AG04449 (cell line): ENCODE measurements around the gene DCHS1.

Experiments
- CTCF ChIA-PET: fragments of 350-600 bp; formaldehyde crosslinking; extraction: SDS; loops from one replicate; lab custom pipeline; 2021; ENCODE audit warnings: antibody characterized with exemption; lab: Yijun Ruan, JAX
- POLR2A ChIA-PET: fragments of 400-600, 350-600 bp; formaldehyde crosslinking; extraction: SDS; loops from one replicate; lab custom pipeline; 2020; ENCODE audit warnings: antibody characterized with exemption, inconsistent platforms; lab: Yijun Ruan, JAX
- DNase-seq: peaks from one replicate; pipeline ENCODE4 v3.0.0-alpha.2; 2010; ENCODE audit warnings: low read depth, low spot score
- H3K4me3 ChIP-seq: 2 replicates; pipeline ENCODE4 v1.5.1; 2011; ENCODE audit warnings: low read depth, mild to moderate bottlenecking, control low read depth, low read length
- CTCF ChIP-seq: IDR thresholded peaks from one replicate; pipeline ENCODE4 v1.5.1; 2011; ENCODE audit warnings: mild to moderate bottlenecking, moderate library complexity, low read length, control low read depth, inconsistent platforms; ENCODE audit not compliant: insufficient read depth; ENCODE audit errors: missing control alignments

DCHS1 gene

DNA sequence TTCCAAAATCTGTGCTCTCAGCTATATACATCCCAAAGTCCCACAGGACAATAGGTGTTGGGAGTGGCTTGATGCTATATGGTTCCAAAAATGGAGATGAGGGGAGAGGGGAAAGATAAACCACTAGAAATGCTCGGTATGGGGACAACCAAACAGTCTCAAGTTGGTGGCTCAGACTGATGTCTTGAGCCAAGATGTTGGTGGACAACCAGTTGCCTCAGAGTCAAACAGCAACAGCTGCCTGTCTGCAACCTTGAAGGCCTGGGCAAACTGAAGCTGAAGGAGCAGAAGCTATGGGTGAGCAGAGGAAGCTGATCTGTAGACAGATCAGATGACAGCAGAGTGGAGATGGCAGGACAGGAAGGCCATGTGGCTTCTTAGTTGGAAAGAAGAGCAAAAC lies 56.2 kb downstream of the DCHS1 start:
- no peak for DNase-seq

GRCh38 chr11:6598555-6598954 lies 57.1 kb downstream of the DCHS1 start:
- DNase-seq, result no peak
- TF ChIP-seq CTCF, result no peak
- POLR2A ChIA-PET, result no interaction called here
- CTCF ChIA-PET, result interaction anchor here (0.8 to 1.6 kb wide), 3 partner anchors 65 to 221 kb away, joined by 3 to 4 read pairs (median 3); no protein-coding TSS in a partner anchor
- H3K4me3 ChIP-seq, result no peak overlapping the region

More for the DNA sequence above, 56.2 kb downstream of the DCHS1 start:
- no peak overlapping the region for H3K4me3 ChIP-seq
- ChIA-PET POLR2A (no interaction called here), CTCF (interaction anchor here (1.1 to 1.6 kb wide), 2 partner anchors 66 to 75 kb away, joined by 3 to 4 read pairs; no protein-coding TSS in a partner anchor)
- TF ChIP-seq CTCF, result no peak

DNA sequence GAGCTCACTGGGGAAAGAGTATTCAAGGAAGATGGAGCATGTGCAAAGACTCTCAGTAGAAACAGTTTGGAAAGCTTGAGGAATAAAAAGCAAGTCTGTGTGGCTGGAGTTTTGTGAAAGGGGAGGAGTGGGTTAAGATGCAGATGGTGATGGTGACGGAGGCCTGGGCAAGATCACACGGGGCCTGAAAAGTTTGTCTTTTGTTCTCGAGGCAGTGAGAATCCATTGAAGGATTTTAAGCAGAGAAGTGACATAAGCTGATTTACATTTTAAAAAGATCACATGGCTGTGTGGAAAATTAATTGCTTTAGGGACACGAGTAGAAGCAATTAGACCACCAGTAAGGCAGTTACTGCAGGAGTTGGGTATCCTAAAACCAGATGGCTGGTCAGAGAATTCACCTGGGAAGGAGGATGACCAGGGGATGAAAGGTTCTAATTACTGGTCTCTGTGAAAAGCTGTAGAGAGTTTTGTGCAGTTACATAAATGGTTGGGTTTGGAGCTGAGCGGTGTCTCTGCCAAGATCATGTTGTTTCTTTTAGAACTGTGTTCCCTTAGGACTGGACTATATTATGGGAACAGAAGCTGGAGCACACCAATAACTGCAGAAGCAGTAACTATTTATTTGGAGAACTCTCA lies 59.3 kb downstream of the DCHS1 start:
- CTCF ChIA-PET, result interaction anchor here (0.8 to 1.6 kb wide), 5 partner anchors 9 to 88 kb away, joined by 3 to 4 read pairs (median 3); no protein-coding TSS in a partner anchor
- POLR2A ChIA-PET, result no interaction called here
- no peak for TF ChIP-seq CTCF
- no peak for DNase-seq
- no peak overlapping the region for H3K4me3 ChIP-seq

DNA sequence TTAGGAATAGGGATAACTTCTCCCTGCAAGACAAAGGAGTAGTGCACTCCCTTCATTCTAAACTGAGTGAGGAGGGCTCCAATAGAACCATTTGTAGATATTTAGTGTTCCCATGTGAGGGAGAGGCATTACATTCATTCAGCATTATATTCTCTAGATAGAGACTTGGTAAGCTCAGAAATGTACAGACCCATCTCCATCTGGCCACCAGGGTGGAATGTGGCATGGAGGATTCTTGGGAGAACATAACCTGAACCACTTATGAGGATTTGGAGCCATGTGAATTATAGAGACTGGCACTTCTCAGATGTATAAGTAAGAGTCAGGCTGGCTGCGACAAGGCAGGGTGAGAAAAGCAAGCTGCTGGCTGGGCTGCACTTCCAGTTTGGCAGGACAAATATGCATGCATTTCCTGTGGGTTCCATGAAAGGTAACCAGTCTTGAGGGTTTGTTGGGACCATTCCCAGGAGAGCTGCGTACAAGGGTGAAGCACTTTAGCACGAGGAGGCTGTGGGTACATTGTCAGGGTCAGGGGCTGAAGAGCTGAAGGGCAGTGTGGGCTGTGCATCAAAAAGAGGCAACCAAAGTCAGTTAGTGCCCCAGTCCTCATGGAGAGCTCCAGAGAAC lies 61.4 kb downstream of the DCHS1 start:
- TF ChIP-seq CTCF, result no peak
- POLR2A ChIA-PET, result interaction anchor here (1.4 kb wide), 1 partner anchor 13 kb away, joined by 6 read pairs; no protein-coding TSS in a partner anchor
- no peak overlapping the region for H3K4me3 ChIP-seq
- no peak for DNase-seq
- CTCF ChIA-PET, result interaction anchor here (0.6 to 1.4 kb wide), 5 partner anchors 14 to 215 kb away, joined by 3 to 5 read pairs (median 3); partner anchors contain the start of genes MRPL17 and TPP1

GRCh38 chr11:6588018-6588417 lies 67.6 kb downstream of the DCHS1 start:
- ChIA-PET POLR2A (no interaction called here), CTCF (interaction anchor here (2.2 kb wide), 1 partner anchor 57 kb away, joined by 6 read pairs; no protein-coding TSS in a partner anchor)
- DNase-seq, result no peak
- no peak for TF ChIP-seq CTCF
- no peak overlapping the region for H3K4me3 ChIP-seq

DNA sequence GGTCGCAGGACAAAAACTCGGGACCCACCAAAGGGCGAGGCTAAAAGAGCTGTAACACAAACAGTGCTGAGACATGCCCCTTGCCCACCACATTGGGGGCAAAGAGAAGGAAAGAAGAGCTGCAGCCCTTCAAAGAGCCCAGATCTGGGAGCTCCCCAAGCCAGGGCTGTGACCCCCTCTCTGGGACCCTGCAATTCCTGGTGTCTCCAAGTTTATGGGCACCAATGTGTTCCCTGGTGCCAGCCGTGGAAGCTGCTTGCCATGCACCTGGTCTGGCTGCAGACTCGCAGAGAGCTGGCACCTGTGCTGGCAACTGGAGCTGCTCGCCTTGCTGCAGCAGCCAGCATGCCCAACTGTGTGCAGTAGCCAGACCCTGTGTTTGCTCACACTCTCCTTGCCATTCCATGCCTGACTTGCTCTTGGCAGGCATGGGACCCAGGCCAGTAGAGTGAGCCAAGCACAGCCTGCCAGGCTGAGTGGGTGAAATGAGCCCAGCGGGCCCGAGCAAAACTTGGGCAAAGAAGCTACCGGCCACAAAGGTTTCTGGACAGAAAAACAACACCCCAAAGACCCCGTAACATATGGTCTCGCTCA lies 68.2 kb downstream of the DCHS1 start:
- H3K4me3 ChIP-seq, result no peak overlapping the region
- POLR2A ChIA-PET, result no interaction called here
- DNase-seq, result no peak
- TF ChIP-seq CTCF, result no peak
- CTCF ChIA-PET, result interaction anchor here (1.3 to 2.2 kb wide), 2 partner anchors 9 to 57 kb away, joined by 3 to 6 read pairs; no protein-coding TSS in a partner anchor
